HFF-Myc (cell line): Measurements from ENCODE around the gene SCNN1A.

Source experiments
- DNase-seq: peaks from one replicate; pipeline ENCODE4 v3.0.0-alpha.2; 2011; ENCODE audit warnings: low read depth; ENCODE audit errors: extremely low read depth
- H3K4me3 ChIP-seq: replicated peaks from 2 replicates; pipeline ENCODE4 v1.5.1; 2011; ENCODE audit warnings: low read depth, mild to moderate bottlenecking, control low read depth, low read length
- CTCF ChIP-seq: IDR thresholded peaks from 2 replicates; pipeline ENCODE4 v1.5.1; 2012; ENCODE audit warnings: mild to moderate bottlenecking, low read depth, low read length, control low read depth; ENCODE audit errors: missing control alignments

SCNN1A gene

DNA sequence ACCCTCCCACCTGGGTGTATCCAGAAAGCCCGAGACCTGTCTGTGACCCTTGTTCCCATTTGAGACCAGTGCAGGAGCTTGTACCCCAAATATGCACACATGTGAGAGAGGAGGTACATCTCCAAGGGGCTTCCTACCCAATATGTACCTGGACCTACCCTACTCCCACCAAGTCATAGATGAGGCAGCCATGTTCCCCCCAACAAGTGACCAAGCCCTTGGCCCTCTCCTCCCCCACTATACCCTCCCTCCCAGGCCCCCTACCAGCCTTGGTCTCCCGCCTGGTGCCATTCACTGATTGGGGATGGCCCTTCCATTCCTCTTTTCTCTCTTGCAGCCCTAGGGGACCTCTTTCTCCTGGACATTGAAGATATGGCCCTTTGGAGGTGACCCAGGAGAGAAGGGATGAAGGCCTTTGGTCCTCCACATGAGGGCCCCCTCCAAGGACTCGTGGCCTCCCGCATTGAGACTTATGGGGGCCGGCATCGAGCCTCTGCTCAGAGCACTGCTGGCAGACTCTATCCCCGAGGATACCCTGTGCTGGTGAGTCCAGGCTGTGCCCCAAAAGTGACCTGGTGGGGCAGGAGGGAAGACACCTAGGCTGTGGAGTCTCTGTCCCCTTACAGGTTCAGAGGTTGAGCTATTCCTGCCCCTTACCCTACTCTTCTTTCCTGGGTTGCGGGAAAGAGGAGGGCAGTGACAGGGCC, 63.4 kb downstream of the SCNN1A start:
- TF ChIP-seq CTCF = no peak
- H3K4me3 ChIP-seq = no peak overlapping the region
- DNase-seq = no peak

DNA sequence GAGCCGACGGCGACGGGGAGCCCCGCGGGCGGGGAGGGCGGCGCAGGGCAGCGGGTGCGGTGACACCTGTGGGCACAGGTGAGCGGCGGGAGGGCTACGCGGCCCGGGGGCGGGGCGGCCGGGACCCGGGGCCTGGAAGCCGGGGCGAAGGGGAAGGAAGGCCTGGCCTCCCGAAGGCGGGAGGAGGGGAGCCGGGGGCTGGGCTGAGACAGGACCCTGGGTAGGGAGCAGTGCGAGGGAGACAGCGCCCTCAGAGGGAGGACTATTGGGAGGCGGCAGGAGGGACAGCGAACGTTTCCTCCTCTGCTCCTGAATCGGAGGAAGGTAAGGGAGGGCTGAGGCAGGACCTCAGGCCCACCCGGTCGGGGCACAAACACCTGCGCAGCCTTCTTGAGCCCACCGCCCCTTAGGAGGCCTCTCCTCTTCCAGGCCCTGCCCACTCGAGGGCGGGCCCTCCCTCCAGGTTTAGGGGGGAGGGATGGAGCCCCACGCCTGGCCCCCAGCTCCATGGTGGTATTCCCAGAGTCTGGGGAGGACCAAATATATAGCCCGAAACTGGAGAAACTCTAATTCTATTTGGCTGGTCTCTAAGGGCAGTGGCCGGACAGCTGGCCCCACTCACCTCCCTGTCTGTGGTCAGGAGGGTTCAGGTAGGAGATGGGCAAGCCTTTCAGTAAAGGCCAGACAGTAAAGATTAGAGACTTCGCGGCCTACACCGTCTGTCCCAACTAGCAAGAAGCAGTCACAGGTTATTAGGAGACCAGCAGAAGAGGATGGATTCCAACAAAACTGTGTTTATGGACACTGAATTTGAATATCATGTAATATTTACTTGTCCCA, 64.4 kb downstream of the SCNN1A start:
- no peak for TF ChIP-seq CTCF
- no peak overlapping the region for H3K4me3 ChIP-seq
- DNase-seq = no peak

GRCh38 chr12:6307529-6307928, 67.8 kb downstream of the SCNN1A start:
- no peak for DNase-seq
- no peak overlapping the region for H3K4me3 ChIP-seq
- no peak for TF ChIP-seq CTCF

- H3K4me3 ChIP-seq = no peak overlapping the region
- TF ChIP-seq CTCF = no peak
- DNase-seq = no peak
These were observed 68.7 kb downstream of the SCNN1A start for GRCh38 chr12:6306599-6307220.

GRCh38 chr12:6306151-6306550, 69.2 kb downstream of the SCNN1A start:
- no peak for DNase-seq
- TF ChIP-seq CTCF = no peak
- no peak overlapping the region for H3K4me3 ChIP-seq

- no peak for TF ChIP-seq CTCF
- H3K4me3 ChIP-seq = no peak overlapping the region
- DNase-seq = no peak
These were observed 72.3 kb downstream of the SCNN1A start for GRCh38 chr12:6303071-6303470.
